ENCODE measurements around the gene ERC2.

The ERC2 gene

DNA sequence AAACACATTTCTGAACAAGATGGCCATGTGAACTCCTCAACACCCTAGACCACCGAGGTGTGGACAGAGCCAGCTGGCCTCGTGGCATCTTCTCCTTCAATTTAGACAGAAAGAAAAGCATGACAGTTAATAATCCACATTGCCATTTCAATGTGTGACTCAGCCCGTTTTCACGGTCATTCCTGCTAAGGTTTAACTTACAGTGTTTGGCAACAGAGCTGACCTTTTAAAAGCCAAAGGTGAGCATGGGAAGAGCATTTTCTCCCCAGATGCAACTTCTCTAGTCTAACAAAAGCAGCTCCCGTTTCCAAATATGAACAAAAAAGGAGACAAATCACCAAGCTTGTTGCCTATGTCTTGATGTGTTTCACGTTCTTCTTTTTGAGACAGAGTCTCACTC is 563.6 kb downstream of the ERC2 start:
- no peak for DNase-seq

GRCh38 chr3:55903680-55904079 is 564.6 kb downstream of the ERC2 start:
- DNase-seq, result no peak

- DNase-seq, result no peak
Observed at GRCh38 chr3:55902221-55902900, 565.9 kb downstream of the ERC2 start.

GRCh38 chr3:55899887-55900286 is 568.4 kb downstream of the ERC2 start:
- DNase-seq, result no peak

GRCh38 chr3:55897573-55898224 is 570.6 kb downstream of the ERC2 start:
- no peak for DNase-seq

- no peak for DNase-seq
Observed at GRCh38 chr3:55895897-55896566, 572.2 kb downstream of the ERC2 start.

- DNase-seq, result no peak
Observed at GRCh38 chr3:55894605-55895004, 573.7 kb downstream of the ERC2 start.

GRCh38 chr3:55893045-55893664 is 575.1 kb downstream of the ERC2 start:
- no peak for DNase-seq

- DNase-seq, result no peak
Observed at GRCh38 chr3:55891106-55891505, 577.2 kb downstream of the ERC2 start.

DNA sequence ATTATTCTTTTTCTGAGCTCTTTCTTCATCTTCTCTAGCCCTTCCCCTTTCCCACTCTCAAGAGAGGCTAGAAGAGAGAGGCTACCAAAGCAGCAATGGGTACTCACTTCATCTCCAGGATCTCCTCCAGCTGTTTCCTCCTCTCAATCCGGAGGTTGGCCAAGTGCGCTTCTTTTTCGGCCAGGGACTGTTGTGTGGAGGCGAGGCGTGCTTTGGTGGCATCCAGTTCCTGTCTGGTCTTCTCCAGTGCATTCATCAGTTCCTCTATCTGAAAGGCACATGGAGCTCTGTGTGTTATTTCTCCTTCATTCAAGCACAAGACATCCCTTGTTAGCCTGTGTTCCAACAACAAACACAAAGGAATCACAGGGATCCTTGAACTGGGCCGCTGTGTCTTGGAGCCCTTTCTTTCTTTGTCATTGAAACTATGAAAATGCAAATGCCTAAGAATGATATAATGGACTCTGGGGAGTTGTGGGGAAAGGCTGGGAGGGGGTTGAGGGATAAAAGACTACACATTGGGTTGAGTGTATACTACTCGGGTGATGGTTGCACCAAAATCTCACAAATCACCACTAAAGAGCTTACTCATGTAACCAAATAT is 579.9 kb downstream of the ERC2 start:
- no peak for DNase-seq

- no peak for DNase-seq
Observed at GRCh38 chr3:55885721-55886120, 582.5 kb downstream of the ERC2 start.

DNA sequence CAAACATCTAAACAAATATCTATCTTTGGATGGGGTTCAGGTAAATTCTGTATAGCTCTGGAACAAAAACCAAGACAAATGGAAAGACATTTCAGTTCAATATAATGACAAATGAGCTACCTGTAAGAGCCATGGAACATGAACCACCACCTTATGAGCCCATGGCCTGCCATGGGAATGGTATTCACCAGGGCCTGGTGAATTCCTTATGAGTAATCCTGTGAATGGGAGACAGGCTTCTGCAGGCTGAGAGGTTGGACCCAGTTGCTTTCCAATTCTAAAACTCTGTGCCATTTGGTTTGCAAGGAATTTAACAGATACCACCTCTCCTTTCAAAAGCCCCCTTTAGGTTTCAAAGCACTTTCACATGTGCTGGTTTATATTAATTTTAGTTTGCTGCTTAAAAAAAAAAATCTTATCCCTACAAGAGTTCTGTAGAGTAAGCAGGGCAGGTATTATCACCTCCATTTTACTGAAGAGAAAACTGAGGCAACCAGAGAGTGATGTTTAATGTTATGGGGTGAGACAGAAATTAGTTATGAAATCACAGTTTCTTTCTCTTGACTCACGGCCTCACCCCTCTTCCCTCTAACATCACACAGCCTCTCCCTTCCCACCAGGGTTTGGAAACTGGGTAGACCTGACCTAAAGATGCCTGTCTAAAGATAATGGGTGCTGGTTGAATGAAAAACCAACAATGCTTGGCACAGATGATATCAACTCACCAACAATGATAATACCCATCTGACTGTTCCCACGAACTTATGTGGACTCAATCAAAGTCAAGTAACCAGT is 583.6 kb downstream of the ERC2 start:
- no peak for DNase-seq

GRCh38 chr3:55884066-55884465 is 584.2 kb downstream of the ERC2 start:
- DNase-seq, result no peak

DNA sequence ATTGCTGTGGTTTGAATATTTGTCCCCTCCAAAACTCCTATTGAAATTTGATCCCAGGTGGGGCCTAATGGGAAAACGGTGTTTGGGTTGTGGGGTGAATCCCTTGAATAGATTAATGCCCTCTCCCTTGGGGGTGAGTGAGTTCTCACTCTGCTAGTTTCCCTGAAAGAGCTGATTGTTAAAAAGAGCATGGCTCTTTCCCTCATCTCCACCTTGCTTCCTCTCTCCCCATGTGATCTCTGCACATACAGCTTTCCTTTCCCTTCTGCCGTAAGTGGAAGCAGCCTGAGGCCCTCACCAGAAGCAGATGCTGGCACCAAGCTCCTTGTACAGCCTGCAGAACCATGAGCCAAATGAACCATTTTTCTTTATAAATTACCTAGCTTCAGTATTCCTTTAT is 586.3 kb downstream of the ERC2 start:
- DNase-seq, result no peak

- DNase-seq, result no peak
Observed at GRCh38 chr3:55880357-55880756, 587.9 kb downstream of the ERC2 start.

DNA sequence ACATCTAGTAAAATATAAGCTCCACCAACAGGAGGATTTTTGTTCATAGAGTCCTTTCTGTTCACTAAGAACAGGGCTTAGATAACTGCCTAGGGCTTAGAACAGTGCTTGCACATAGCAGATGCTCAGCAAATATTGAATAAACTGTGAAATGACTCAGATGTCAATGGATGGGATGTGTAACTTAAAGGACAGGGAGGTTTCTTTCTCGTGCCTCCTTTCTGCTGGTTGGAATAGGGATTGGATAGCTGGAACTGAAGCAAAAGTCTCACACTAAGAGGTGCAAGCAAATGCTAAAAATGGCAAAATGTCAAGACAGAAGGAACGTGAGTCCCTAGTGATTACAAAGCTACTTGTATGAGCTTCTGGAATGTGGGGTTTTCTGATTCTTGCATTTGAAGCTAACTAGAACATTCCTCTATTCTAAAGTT is 588.4 kb downstream of the ERC2 start:
- no peak for DNase-seq

GRCh38 chr3:55877703-55878102 is 590.6 kb downstream of the ERC2 start:
- no peak for DNase-seq

DNA sequence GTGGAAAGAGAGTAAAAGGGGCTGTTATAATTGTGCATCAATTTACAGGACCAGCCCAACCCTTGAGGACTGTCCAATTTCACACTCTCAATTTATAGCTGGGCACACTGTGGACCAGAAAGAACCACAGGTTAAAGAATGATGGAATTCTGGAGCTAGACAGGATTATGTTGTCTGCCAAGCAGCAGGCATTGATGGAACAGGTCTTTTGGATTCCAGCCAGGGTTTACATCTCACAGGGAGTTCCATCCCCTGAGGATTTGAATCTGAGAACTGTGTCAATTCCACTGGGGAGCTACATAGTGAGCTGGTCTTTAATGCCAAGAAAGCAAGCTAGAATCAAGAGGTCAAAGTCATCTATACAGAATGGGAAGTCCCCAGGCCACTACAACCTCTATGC is 591.7 kb downstream of the ERC2 start:
- DNase-seq, result no peak

DNA sequence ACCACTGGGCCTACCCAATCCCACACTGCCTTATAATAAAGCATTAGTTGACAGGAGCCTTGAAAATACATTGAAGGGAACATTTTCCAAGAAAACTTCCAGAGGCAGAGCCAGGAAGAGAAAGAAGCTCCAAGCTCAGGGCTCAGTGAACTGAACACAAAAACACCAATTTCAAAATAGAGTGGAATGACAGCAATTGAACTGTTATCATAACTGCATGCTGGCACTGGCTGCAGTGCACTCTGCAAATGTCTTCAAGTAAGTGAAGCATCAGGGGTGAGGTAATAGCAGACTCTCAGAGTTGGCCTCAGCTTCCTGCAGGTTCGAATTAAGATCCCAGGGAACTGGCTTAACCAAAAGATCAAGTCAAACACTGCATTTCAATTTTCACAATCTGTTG is 593.2 kb downstream of the ERC2 start:
- DNase-seq, result no peak

DNA sequence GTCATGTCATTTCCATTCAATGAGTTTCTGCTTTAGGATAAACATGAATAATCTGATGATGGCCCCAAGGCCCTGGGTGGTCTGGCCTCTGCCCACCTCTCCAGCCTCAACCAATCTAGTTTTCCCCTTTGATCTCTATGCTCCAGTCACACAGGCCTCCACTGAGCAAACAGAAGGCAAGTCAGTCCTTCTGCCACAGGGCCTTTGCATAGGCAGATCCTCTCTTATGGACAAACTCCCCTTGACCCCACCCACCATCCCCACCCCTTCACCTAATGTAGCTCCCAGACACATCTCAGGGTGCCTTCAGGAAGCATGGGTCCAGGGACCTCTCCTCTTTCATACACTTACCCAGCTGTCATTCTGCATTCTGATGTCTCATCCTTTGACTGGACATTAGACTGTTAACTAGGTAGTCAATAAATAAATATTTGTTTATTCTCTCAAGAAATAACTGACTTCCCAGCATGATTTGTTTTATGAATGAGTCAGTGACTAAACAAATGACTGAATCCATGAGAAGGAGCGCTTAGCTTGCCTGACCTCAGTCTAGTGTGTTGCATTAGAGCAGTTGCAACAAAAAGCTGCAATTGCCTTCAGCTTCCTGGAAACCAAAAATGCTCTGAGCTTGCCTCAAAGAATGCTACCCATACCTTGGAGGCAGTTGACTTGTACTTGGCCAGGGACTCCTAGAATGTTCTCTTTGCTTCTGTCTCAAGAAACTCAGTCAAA is 594.6 kb downstream of the ERC2 start:
- DNase-seq, result no peak

GRCh38 chr3:55870594-55870993 is 597.7 kb downstream of the ERC2 start:
- DNase-seq, result no peak

DNA sequence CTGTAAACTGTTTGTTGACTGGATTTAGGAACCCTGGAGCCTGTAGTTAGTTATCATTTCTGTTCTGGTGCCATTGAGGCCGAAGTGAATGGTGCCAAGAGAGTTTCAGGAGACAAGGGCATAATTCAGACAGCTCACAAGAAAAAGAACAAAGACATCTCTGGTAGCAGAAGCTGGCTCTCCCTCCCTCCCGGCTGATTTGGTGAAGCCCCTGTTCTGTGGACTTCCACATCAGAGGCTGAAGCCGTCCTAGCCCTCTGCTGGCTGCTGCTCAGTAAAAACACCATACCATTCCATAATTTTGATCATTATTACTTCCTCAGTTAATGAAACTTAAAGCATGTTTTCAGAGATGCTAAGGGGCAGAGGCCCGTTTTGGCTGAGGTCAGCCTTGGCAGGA is 599.9 kb downstream of the ERC2 start:
- DNase-seq, result no peak
